Measurements from ENCODE around the gene ESYT2. TPM values are rescaled to one million over a fixed set of nuclear protein-coding genes. Genes with fewer than 3 reads are reported as not detected.

ESYT2 gene
- total RNA-seq, 1 donor from 2014 or later = 60.9 TPM

- DNase-seq (ENCODE audit: low read depth) (no peak), FAIRE-seq (no peak)
- no peaks in the 10 kb centered on the region for H3K9me3 ChIP-seq (ENCODE audit: insufficient read depth, low read depth, low read length)
- no peaks in the 10 kb centered on the region for H3K27me3 Mint-ChIP-seq (ENCODE audit: low read depth, unreplicated experiment)
- peaks cover 19% of the 10 kb centered on the region for H3K36me3 Mint-ChIP-seq (ENCODE audit: low read depth, unreplicated experiment)
- H3K27me3 ChIP-seq (ENCODE audit: insufficient read depth, low read length) = no peaks in the 10 kb centered on the region
- no peak overlapping the region for H3K4me3 Mint-ChIP-seq (ENCODE audit: unreplicated experiment)
- no peaks in the 10 kb centered on the region for H3K9me3 Mint-ChIP-seq (ENCODE audit: unreplicated experiment)
- peaks cover 7% of the 10 kb centered on the region for H4K20me1 ChIP-seq (ENCODE audit: insufficient read depth, low read length)
- TF ChIP-seq CTCF (IDR thresholded peaks at IDR 0.05; ENCODE audit: insufficient read depth, low read depth, low read length) (no peak), EZH2 (IDR thresholded peaks at IDR 0.05; ENCODE audit: insufficient read depth, low read length) (no peak)
- peaks cover 11% of the 10 kb centered on the region for H3K4me1 Mint-ChIP-seq (ENCODE audit: low read depth, unreplicated experiment)
- H2AFZ ChIP-seq (ENCODE audit: low read depth, low read length) = no peak overlapping the region
- no peak overlapping the region for H3K4me3 ChIP-seq (ENCODE audit: insufficient read depth, low read depth, low read length)
- H3K27ac Mint-ChIP-seq (ENCODE audit: unreplicated experiment) = no peak overlapping the region
- no peaks in the 10 kb centered on the region for H3K36me3 ChIP-seq (ENCODE audit: insufficient read depth, low read length)
- H3K27ac ChIP-seq (ENCODE audit: low read depth, low read length) = no peak overlapping the region
- no peaks in the 10 kb centered on the region for H3K4me1 ChIP-seq (ENCODE audit: insufficient read depth, low read length)
- H3K9ac ChIP-seq (ENCODE audit: low read length) = no peak overlapping the region
- H3K4me2 ChIP-seq (ENCODE audit: low read length) = no peak overlapping the region
- peaks cover 38% of the 10 kb centered on the region for H3K79me2 ChIP-seq (ENCODE audit: insufficient read depth, low read length)
Measured at GRCh38 chr7:158867214-158867984, 38.1 kb upstream of the ESYT2 start.

GRCh38 chr7:158865977-158866376 is 36.7 kb upstream of the ESYT2 start:
- no peak overlapping the region for H3K4me3 Mint-ChIP-seq (ENCODE audit: unreplicated experiment)
- H3K27ac Mint-ChIP-seq (ENCODE audit: unreplicated experiment) = no peak overlapping the region
- no peak overlapping the region for H2AFZ ChIP-seq (ENCODE audit: low read depth, low read length)
- no peak overlapping the region for H3K4me3 ChIP-seq (ENCODE audit: insufficient read depth, low read depth, low read length)
- no peak overlapping the region for H3K4me2 ChIP-seq (ENCODE audit: low read length)
- FAIRE-seq = no peak
- TF ChIP-seq EZH2 (IDR thresholded peaks at IDR 0.05; ENCODE audit: insufficient read depth, low read length) (no peak), CTCF (IDR thresholded peaks at IDR 0.05; ENCODE audit: insufficient read depth, low read depth, low read length) (no peak)
- peaks cover 19% of the 10 kb centered on the region for H3K36me3 Mint-ChIP-seq (ENCODE audit: low read depth, unreplicated experiment)
- H3K27me3 ChIP-seq (ENCODE audit: insufficient read depth, low read length) = no peaks in the 10 kb centered on the region
- H3K4me1 Mint-ChIP-seq (ENCODE audit: low read depth, unreplicated experiment) = peaks cover 17% of the 10 kb centered on the region
- no peak for DNase-seq (ENCODE audit: low read depth)
- no peaks in the 10 kb centered on the region for H3K9me3 Mint-ChIP-seq (ENCODE audit: unreplicated experiment)
- H3K9ac ChIP-seq (ENCODE audit: low read length) = no peak overlapping the region
- H4K20me1 ChIP-seq (ENCODE audit: insufficient read depth, low read length) = peaks cover 7% of the 10 kb centered on the region
- H3K79me2 ChIP-seq (ENCODE audit: insufficient read depth, low read length) = peaks cover 38% of the 10 kb centered on the region
- H3K27me3 Mint-ChIP-seq (ENCODE audit: low read depth, unreplicated experiment) = no peaks in the 10 kb centered on the region
- no peak overlapping the region for H3K27ac ChIP-seq (ENCODE audit: low read depth, low read length)
- no peaks in the 10 kb centered on the region for H3K36me3 ChIP-seq (ENCODE audit: insufficient read depth, low read length)
- no peaks in the 10 kb centered on the region for H3K9me3 ChIP-seq (ENCODE audit: insufficient read depth, low read depth, low read length)
- no peaks in the 10 kb centered on the region for H3K4me1 ChIP-seq (ENCODE audit: insufficient read depth, low read length)

- Histone ChIP-seq H3K4me2 (ENCODE audit: low read length) (no peak overlapping the region), H3K9me3 (ENCODE audit: insufficient read depth, low read depth, low read length) (no peaks in the 10 kb centered on the region), H2AFZ (ENCODE audit: low read depth, low read length) (no peak overlapping the region), H3K9ac (ENCODE audit: low read length) (no peak overlapping the region), H3K4me3 (ENCODE audit: insufficient read depth, low read depth, low read length) (no peak overlapping the region), H3K4me1 (ENCODE audit: insufficient read depth, low read length) (no peaks in the 10 kb centered on the region), H3K36me3 (ENCODE audit: insufficient read depth, low read length) (no peaks in the 10 kb centered on the region), H3K79me2 (ENCODE audit: insufficient read depth, low read length) (peaks cover 38% of the 10 kb centered on the region), H4K20me1 (ENCODE audit: insufficient read depth, low read length) (peaks cover 7% of the 10 kb centered on the region), H3K27me3 (ENCODE audit: insufficient read depth, low read length) (no peaks in the 10 kb centered on the region), H3K27ac (ENCODE audit: low read depth, low read length) (no peak overlapping the region)
- DNase-seq (ENCODE audit: low read depth) (no peak), FAIRE-seq (no peak)
- Mint-ChIP-seq H3K4me1 (ENCODE audit: low read depth, unreplicated experiment) (peaks cover 20% of the 10 kb centered on the region), H3K27me3 (ENCODE audit: low read depth, unreplicated experiment) (no peaks in the 10 kb centered on the region), H3K27ac (ENCODE audit: unreplicated experiment) (no peak overlapping the region), H3K4me3 (ENCODE audit: unreplicated experiment) (no peak overlapping the region), H3K36me3 (ENCODE audit: low read depth, unreplicated experiment) (peaks cover 16% of the 10 kb centered on the region), H3K9me3 (ENCODE audit: unreplicated experiment) (no peaks in the 10 kb centered on the region)
- TF ChIP-seq CTCF (IDR thresholded peaks at IDR 0.05; ENCODE audit: insufficient read depth, low read depth, low read length) = no peak
- TF ChIP-seq EZH2 (IDR thresholded peaks at IDR 0.05; ENCODE audit: insufficient read depth, low read length) = no peak
Measured at GRCh38 chr7:158865462-158865922, 36.2 kb upstream of the ESYT2 start.

Data from astrocyte (in vitro differentiated cells and primary cell).